ENCODE measurements around the gene WBP11. TPM values are rescaled to one million over a fixed set of nuclear protein-coding genes. Genes with fewer than 3 reads are reported as not detected.

WBP11 gene
- total RNA-seq, 1 experiment from 2014 or later = 108 TPM

DNA sequence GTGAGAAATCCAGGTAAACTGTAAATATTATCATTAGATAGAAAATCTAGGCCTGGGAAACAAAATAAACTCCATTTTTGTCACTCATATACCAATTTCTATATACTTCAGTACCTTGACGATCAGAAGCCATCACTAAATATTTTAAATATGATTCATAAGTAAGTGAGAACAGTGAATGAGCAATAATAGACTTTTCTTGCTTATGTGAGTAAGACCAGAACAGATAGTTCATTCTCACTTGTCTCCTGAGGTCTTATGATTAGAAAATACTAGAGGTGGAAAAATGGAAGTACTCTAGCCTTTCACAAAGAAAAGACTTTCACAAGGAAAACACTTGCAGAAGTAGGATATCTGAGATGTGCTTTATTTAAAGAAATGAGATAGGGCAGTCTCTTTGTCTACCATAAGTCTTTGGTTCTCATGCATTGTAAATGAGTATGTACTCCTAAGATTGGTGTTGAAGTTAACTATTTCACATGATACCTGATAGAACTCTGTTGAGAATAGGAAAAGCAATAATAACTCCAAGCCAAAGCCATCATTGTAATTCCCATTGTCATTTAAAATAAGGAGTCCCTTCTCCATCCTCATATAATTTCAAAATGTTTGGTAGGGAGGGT is 20.8 kb upstream of the WBP11 start:
- Mint-ChIP-seq H3K9me3 (no peaks in the 10 kb centered on the region), H3K36me3 (ENCODE audit: insufficient read depth in 1 of 3, low read depth in 3 of 3) (no peaks in the 10 kb centered on the region), H3K4me3 (no peak overlapping the region), H3K27ac (no peak overlapping the region), H3K27me3 (ENCODE audit: low read depth) (no peaks in the 10 kb centered on the region), H3K4me1 (peaks cover 3 to 9% of the 10 kb centered on the region in 2 experiments)
- Histone ChIP-seq H3K79me2 (ENCODE audit: insufficient read depth, low read length) (no peaks in the 10 kb centered on the region; the same call in 1 of the 2 replicates), H3K23ac (ENCODE audit: insufficient read length, low read depth, low read length) (no peak overlapping the region), H3K9ac (ENCODE audit: extremely low read depth, insufficient read length, low read length) (no peak overlapping the region), H3K18ac (ENCODE audit: insufficient read length, low read depth, low read length) (no peak overlapping the region), H2BK12ac (ENCODE audit: insufficient read length, low read depth, low read length) (no peak overlapping the region), H3K14ac (ENCODE audit: insufficient read depth, low read length) (no peak overlapping the region), H4K91ac (ENCODE audit: insufficient read length, low read depth, low read length) (no peak overlapping the region), H3K4ac (ENCODE audit: low read depth, low read length) (no peak overlapping the region), H2BK15ac (ENCODE audit: low read depth, low read length) (no peak overlapping the region), H3K27ac (ENCODE audit: insufficient read length, low read depth, low read length) (no peak overlapping the region), H2AFZ (ENCODE audit: low read length) (no peak overlapping the region), H2BK5ac (ENCODE audit: insufficient read length, low read length) (no peak overlapping the region), H4K5ac (ENCODE audit: insufficient read length, low read depth, low read length) (no peak overlapping the region), H3K4me2 (ENCODE audit: insufficient read depth, insufficient read length, low read length) (no peak overlapping the region), H2BK120ac (ENCODE audit: low read depth, low read length, poor library complexity, severe bottlenecking) (no peak overlapping the region), H2BK20ac (ENCODE audit: low read depth, low read length, poor library complexity, severe bottlenecking) (no peak overlapping the region), H3K9me3 (ENCODE audit: control insufficient read depth, low read depth, low read length) (no peaks in the 10 kb centered on the region), H2AK5ac (ENCODE audit: insufficient read length, low read length) (no peak overlapping the region), H3K56ac (ENCODE audit: insufficient read length, low read depth, low read length) (no peak overlapping the region), H4K8ac (replicated peaks; ENCODE audit: insufficient read length, low read depth, low read length) (no peak overlapping the region), H3K4me1 (ENCODE audit: insufficient read depth, low read length) (peaks cover 2% of the 10 kb centered on the region; the same call in 1 of the 2 replicates), H3T11ph (ENCODE audit: low read length) (no peak overlapping the region), H4K20me1 (ENCODE audit: control insufficient read depth, insufficient read depth, insufficient read length) (no peaks in the 10 kb centered on the region), H3K27me3 (ENCODE audit: insufficient read depth, low read length) (no peaks in the 10 kb centered on the region), H3K79me1 (ENCODE audit: insufficient read depth, low read depth, low read length, poor library complexity, severe bottlenecking) (no peaks in the 10 kb centered on the region), H3K23me2 (ENCODE audit: insufficient read length, low read depth, low read length, poor library complexity, severe bottlenecking) (no peaks in the 10 kb centered on the region)
- TF ChIP-seq, protein P1, sequence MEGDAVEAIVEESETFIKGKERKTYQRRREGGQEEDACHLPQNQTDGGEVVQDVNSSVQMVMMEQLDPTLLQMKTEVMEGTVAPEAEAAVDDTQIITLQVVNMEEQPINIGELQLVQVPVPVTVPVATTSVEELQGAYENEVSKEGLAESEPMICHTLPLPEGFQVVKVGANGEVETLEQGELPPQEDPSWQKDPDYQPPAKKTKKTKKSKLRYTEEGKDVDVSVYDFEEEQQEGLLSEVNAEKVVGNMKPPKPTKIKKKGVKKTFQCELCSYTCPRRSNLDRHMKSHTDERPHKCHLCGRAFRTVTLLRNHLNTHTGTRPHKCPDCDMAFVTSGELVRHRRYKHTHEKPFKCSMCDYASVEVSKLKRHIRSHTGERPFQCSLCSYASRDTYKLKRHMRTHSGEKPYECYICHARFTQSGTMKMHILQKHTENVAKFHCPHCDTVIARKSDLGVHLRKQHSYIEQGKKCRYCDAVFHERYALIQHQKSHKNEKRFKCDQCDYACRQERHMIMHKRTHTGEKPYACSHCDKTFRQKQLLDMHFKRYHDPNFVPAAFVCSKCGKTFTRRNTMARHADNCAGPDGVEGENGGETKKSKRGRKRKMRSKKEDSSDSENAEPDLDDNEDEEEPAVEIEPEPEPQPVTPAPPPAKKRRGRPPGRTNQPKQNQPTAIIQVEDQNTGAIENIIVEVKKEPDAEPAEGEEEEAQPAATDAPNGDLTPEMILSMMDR (conservative IDR thresholded peaks at IDR 0.05) = no peak
- no peak for DNase-seq
- WGBS (ENCODE audit: extremely low coverage, insufficient read length, low lambda C conversion rate) = no CpG with 5 or more reads among the region's 1 CpG

Measured in H9 (cell line).